Aorta (tissue), 5 donors: ENCODE measurements around the gene PRDM15. TPM values are rescaled to one million over a fixed set of nuclear protein-coding genes. Genes with fewer than 3 reads are reported as not detected.
A peak's percentile ranks its signal among the peaks of the same experiment; 100 is the strongest.

Source experiments
- ATAC-seq: fragments of 200-7000 bp; cut with Tn5 transposase; one replicate; pipeline ENCODE4 v1.9.1; 2022; ENCODE audit warnings: moderate library complexity; ENCODE audit not compliant: low FRiP score
- DNase-seq, 2 donors: peaks; one replicate each; pipeline ENCODE4 v3.0.0-alpha.2; 2020
- H3K27ac ChIP-seq, 2 donors: one replicate each; pipeline ENCODE4 v1.5.1; 2013; ENCODE audit warnings: low read length in 2 of 2, mild to moderate bottlenecking in 2 of 2, moderate library complexity in 2 of 2, control low read depth in 1 of 2, inconsistent platforms in 1 of 2, low read depth in 1 of 2
- H3K27me3 ChIP-seq, 2 donors: one replicate each; pipeline ENCODE4 v1.6.1; 2013; ENCODE audit warnings: control low read depth in 1 of 2, low read length in 1 of 2, mild to moderate bottlenecking in 1 of 2, moderate library complexity in 1 of 2; ENCODE audit not compliant: insufficient read depth in 2 of 2, control insufficient read depth in 1 of 2
- H3K36me3 ChIP-seq, 2 donors: one replicate each; pipeline ENCODE4 v1.6.1; 2013; ENCODE audit warnings: control low read depth in 1 of 2, low read length in 1 of 2, mild to moderate bottlenecking in 1 of 2; ENCODE audit not compliant: insufficient read depth in 2 of 2, control insufficient read depth in 1 of 2
- H3K4me1 ChIP-seq, 2 donors: one replicate each; pipeline ENCODE4 v1.6.1; 2013; ENCODE audit warnings: low read length in 2 of 2, control low read depth in 1 of 2, mild to moderate bottlenecking in 1 of 2, moderate library complexity in 1 of 2; ENCODE audit not compliant: insufficient read depth in 2 of 2, control insufficient read depth in 1 of 2
- H3K4me3 ChIP-seq, 2 donors: one replicate each; pipeline ENCODE4 v1.5.1; 2013; ENCODE audit warnings: low read length in 2 of 2, control low read depth in 1 of 2, mild to moderate bottlenecking in 1 of 2
- H3K9me3 ChIP-seq: one replicate; pipeline ENCODE4 v1.6.1; 2013; ENCODE audit warnings: mild to moderate bottlenecking, low read length; ENCODE audit not compliant: control insufficient read depth
- WGBS, 2 donors: extraction: QIAGEN DNeasy Blood & Tissue Kit; methylation state at CpG; one replicate each; pipeline ENCODE4 v1.1.7; 2013; 5-methylcytosine and 5-hydroxymethylcytosine counted together
- intact Hi-C, 2 donors: fragments of 100-400 bp; cut with DNase I; formaldehyde crosslinking; loops; one replicate each; pipeline versions ENCODE4 v1.14.2 to v1.15.0; 2022
- polyA plus RNA-seq, 2 donors: library from polyadenylated mRNA; stranded (reverse); fragments of 200-250 nt; gene quantifications; one replicate each; pipeline ENCODE4 v1.2.3, GENCODE V29; 2013
- total RNA-seq, 2 donors: library from RNA; stranded (reverse); fragmentation: NEBNext Ultra II Directional; extraction: Animal tissue kit (Norgen Biotek cat#: 25700); gene quantifications; one replicate each; pipeline ENCODE4 v1.2.1, GENCODE V29; 2021
- donor health status: healthy with polysubstance abuse.
- donor health status: Bipolar disorder and iron deficiency.
- donor health status: DM: no; HTN: no; CAD: no.
- donor health status: DM: no; HTN: no; CAD: no.
- donor health status: DM: yes; HTN: yes; CAD: no.

Gene PRDM15
- total and polyA plus RNA-seq, 4 donors = 2.6 to 11.5 (median 7.5) TPM

DNA sequence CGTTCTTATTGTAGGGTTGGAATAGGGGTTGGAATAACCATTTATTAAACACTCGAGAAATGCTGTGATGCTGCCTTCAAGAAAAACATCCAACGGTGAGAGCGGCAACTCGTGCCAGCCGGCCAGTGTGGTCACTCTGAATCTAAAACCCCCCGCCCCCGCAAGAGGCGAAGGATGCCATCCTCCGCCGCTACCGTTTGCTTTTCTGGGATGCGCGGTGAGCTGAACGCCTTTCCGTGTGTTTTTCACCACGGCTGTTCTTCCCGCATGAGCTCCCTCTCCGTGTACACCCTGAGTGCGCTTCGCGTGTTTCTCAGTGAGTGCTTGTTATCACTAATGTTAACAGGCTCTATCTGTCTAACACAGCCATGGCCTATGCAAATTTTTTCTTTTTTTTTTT is 70.3 kb downstream of the PRDM15 start:
- Histone ChIP-seq H3K27ac (no peak overlapping the region), H3K4me1 (no peaks in the 10 kb centered on the region), H3K27me3 (no peaks in the 10 kb centered on the region), H3K9me3 (no peaks in the 10 kb centered on the region), H3K36me3 (peaks cover 0 to 5% of the 10 kb centered on the region in 2 donors), H3K4me3 (no peak overlapping the region)
- ATAC-seq (no peak), DNase-seq (peak in 1 of 2 donors; percentile 45)
- intact Hi-C loops = loop anchor here in 1 of 2 donors (10.0 kb wide), 1 partner anchor 56 kb away; no protein-coding TSS in a partner anchor
- 95 to 96% methylated on average over 22 of the region's 22 CpGs for WGBS, 2 donors

DNA sequence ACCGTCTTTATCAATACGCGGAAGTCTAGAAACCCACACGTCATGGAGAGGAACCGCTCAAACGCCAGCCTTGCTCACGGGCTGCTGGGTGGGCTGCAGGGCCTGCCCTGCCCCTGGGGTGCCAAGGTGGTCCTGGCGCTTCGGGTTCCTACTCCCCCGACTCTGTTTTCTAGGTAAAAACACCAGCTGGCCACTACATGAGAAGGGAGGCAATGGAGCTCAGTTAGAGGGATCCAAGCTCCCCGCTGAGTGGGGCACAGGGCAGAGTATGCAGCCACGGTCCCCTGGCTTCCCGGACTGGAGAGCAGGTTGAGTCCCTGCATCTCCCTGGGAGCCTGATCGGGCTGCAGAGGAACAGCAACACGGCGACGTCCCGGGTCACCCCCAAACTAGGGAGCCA is 71.0 kb downstream of the PRDM15 start:
- intact Hi-C loops = loop anchor here in 1 of 2 donors (10.0 kb wide), 1 partner anchor 57 kb away; no protein-coding TSS in a partner anchor
- H3K4me1 ChIP-seq = no peaks in the 10 kb centered on the region
- ATAC-seq (no peak), DNase-seq (no peak)
- whole genome bisulfite sequencing, 2 donors = 96 to 98% methylated on average over 18 of the region's 18 CpGs
- H3K27ac ChIP-seq = no peak overlapping the region
- H3K4me3 ChIP-seq = no peak overlapping the region
- H3K36me3 ChIP-seq = peaks cover 0 to 5% of the 10 kb centered on the region in 2 donors
- H3K27me3 ChIP-seq = no peaks in the 10 kb centered on the region
- no peaks in the 10 kb centered on the region for H3K9me3 ChIP-seq

DNA sequence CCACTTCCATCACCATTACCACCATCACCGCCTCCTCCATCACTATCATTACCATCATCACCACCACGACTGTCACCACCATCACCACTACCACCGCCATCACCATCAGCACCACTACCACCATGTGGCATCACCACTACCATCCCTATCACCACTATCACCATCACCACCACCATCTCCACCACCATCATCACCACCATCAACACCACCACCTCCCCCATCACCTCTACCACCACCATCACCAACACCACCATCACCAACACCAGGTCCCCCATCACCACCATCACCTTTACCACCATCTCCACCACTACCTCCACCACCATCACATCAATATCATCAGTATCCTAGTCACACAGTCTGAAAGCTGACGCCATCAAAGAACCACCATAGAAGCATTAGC is 72.4 kb downstream of the PRDM15 start:
- intact Hi-C loops = loop anchor here in 1 of 2 donors (10.0 kb wide), 1 partner anchor 58 kb away; no protein-coding TSS in a partner anchor
- WGBS, 2 donors = 97% methylated on average over 4 of the region's 4 CpGs
- Histone ChIP-seq H3K4me3 (no peak overlapping the region), H3K4me1 (no peaks in the 10 kb centered on the region), H3K27me3 (no peaks in the 10 kb centered on the region), H3K9me3 (no peaks in the 10 kb centered on the region), H3K27ac (no peak overlapping the region), H3K36me3 (peaks cover 0 to 5% of the 10 kb centered on the region in 2 donors)
- DNase-seq (no peak), ATAC-seq (no peak)

DNA sequence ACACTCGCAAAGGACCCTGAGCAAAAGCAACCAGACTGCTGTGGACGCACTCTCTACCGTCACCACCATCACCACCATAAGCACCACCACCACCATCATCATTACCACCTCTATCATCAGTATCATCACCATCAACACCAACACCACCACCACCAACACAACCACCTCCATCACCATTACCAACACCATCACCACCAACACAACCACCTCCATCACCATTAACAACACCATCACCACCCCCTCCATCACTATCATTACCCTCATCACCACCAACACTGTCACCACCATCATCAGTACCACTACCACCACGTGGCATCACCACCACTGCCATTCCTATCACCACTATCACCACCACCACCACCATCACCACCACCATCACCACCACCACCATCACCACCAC is 73.5 kb downstream of the PRDM15 start:
- intact Hi-C loops = loop anchor here in 1 of 2 donors (10.0 kb wide), 1 partner anchor 59 kb away; no protein-coding TSS in a partner anchor
- no peaks in the 10 kb centered on the region for H3K27me3 ChIP-seq

DNA sequence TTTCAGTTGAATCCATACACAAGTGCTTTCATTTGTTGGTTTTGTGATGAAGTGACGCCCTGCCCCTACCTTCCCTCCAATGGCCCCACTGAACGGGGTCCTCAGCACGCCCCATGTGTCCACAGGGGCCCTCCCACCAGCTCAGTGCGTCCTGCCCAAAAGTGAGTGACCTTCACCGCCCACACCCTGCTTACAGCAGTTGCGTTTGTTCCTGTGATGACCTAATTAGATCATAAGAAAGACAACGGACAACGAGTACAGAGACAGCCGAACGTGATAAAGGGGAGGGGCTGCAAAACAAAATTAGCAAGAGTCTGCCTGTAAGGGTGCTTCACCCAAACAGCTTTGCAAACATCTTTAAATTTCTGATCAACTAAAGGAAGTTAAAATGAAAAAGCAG is 74.1 kb downstream of the PRDM15 start:
- peaks cover 0 to 4% of the 10 kb centered on the region in 2 donors for H3K36me3 ChIP-seq
- no peak for ATAC-seq
- no peak overlapping the region for H3K4me3 ChIP-seq
- no peaks in the 10 kb centered on the region for H3K4me1 ChIP-seq
- WGBS, 2 donors = 94 to 95% methylated on average over 10 of the region's 10 CpGs
- H3K27me3 ChIP-seq = no peaks in the 10 kb centered on the region
- no peak for DNase-seq
- no peaks in the 10 kb centered on the region for H3K9me3 ChIP-seq
- H3K27ac ChIP-seq = no peak overlapping the region
- intact Hi-C loops = loop anchor here in 1 of 2 donors (10.0 kb wide), 1 partner anchor 60 kb away; no protein-coding TSS in a partner anchor

More for the DNA sequence above, 73.5 kb downstream of the PRDM15 start:
- Histone ChIP-seq H3K9me3 (no peaks in the 10 kb centered on the region), H3K27ac (no peak overlapping the region), H3K36me3 (peaks cover 0 to 6% of the 10 kb centered on the region in 2 donors), H3K4me3 (no peak overlapping the region), H3K4me1 (no peaks in the 10 kb centered on the region)
- WGBS, 2 donors = 98 to 100% methylated on average over 4 of the region's 4 CpGs
- DNase-seq = no peak
- no peak for ATAC-seq

DNA sequence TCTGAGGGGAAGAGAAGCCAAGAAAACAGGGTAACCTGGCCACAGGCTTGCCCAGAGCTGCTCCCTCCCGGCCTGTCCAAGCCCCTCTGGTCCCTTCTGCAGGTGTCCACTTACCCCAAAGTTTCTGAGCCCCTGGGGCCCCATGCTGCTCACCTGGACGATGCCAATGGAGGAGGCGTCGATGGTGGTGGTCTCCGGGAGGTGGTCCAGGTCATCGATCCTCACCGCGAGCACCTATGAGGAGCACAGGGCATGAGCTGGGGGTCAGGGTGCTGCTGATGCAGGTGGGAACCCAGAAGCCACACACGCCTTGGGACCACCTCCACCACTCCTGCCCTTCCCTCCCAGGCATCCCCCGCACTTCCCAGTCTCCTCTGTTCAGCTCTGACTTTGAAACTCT is 74.8 kb downstream of the PRDM15 start:
- H3K4me1 ChIP-seq = no peaks in the 10 kb centered on the region
- 96 to 98% methylated on average over 9 to 10 of the region's 10 CpGs for WGBS, 2 donors

DNA sequence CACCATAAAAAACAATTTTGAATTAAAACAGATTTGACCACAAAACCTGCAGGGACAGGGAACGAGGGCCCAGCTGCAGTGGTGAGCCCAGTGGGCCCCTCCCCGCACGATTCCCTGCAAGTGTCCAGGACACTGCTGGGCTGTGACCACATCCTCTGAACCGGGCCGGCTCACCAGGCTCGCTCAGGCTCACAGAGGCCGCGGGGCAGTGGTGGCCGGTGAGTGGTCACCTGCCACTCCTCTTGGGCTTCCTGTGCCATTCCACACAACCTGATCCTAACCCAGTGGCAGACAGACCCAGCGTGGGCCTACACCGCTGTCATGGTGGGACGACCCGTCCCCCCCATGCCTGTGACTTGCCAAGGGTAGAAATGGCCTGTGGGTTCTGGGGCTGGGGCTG is 75.8 kb downstream of the PRDM15 start:
- DNase-seq = peak in 1 of 2 donors; percentile 66
- Histone ChIP-seq H3K27ac (no peak overlapping the region), H3K9me3 (no peaks in the 10 kb centered on the region), H3K36me3 (peaks cover 0 to 1% of the 10 kb centered on the region in 2 donors), H3K4me3 (no peak overlapping the region), H3K27me3 (no peaks in the 10 kb centered on the region), H3K4me1 (no peaks in the 10 kb centered on the region)
- intact Hi-C loops = loop anchor here in 1 of 2 donors (10.0 kb wide), 1 partner anchor 61 kb away; no protein-coding TSS in a partner anchor
- WGBS, 2 donors = 82 to 86% methylated on average over 13 of the region's 13 CpGs
- ATAC-seq = no peak

More for the DNA sequence above, 74.8 kb downstream of the PRDM15 start:
- Histone ChIP-seq H3K4me3 (no peak overlapping the region), H3K9me3 (no peaks in the 10 kb centered on the region), H3K36me3 (peaks cover 0 to 1% of the 10 kb centered on the region in 2 donors), H3K27ac (no peak overlapping the region), H3K27me3 (no peaks in the 10 kb centered on the region)
- ATAC-seq (no peak), DNase-seq (no peak)
- intact Hi-C loops = loop anchor here in 1 of 2 donors (10.0 kb wide), 1 partner anchor 60 kb away; no protein-coding TSS in a partner anchor

DNA sequence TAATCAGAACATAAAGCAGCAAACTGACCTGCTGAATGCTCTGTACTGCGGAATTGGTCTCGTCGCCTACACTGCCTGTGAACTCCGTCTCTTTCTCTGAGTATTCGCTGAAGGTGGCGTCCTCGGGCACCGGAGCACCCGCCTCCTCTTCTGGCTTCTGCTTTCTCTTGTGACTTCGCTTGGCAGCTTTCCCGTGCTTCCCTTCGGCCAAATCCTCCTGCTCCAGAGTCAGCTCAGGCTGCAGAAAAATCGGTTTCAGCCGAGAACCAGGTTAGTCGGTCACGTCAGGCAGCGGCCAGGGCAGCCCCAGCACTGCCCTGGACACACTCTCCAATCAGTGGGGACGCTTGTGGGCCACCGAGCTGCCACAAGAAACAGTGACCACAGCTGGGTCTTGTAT is 76.5 kb downstream of the PRDM15 start:
- Histone ChIP-seq H3K27me3 (no peaks in the 10 kb centered on the region), H3K9me3 (no peaks in the 10 kb centered on the region), H3K36me3 (peaks cover 0 to 1% of the 10 kb centered on the region in 2 donors), H3K27ac (no peak overlapping the region), H3K4me3 (no peak overlapping the region), H3K4me1 (no peaks in the 10 kb centered on the region)
- peak; percentile 85 to 88 for DNase-seq
- 26% methylated on average over 19 of the region's 19 CpGs for WGBS, 2 donors
- intact Hi-C loops = loop anchor here in 1 of 2 donors (10.0 kb wide), 1 partner anchor 62 kb away; no protein-coding TSS in a partner anchor
- peak; percentile 58 for ATAC-seq

DNA sequence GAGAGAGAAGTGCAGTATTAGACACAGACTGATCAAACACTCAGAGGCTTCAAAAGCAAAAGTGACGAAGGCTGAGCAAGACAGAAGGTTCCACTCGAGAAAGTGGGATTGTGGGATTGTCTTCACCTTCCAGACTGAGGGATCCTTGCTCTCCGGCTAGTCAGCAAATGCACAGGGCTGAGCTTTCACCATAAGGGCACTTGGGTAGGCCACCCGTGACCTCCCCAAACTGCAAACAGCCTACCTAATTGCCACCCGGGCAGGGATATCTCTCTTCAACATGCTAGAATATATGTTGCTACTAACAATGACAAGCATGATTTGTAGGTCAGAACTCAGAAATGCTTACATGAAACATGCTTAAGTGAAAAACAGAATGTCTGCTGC is 77.0 kb downstream of the PRDM15 start:
- H3K9me3 ChIP-seq = no peaks in the 10 kb centered on the region
- H3K4me3 ChIP-seq = no peak overlapping the region
- no peak overlapping the region for H3K27ac ChIP-seq
- ATAC-seq = no peak
- peak in 1 of 2 donors; percentile 17 for DNase-seq
- H3K36me3 ChIP-seq = peaks cover 0 to 1% of the 10 kb centered on the region in 2 donors
- 76 to 90% methylated on average over 5 of the region's 5 CpGs for WGBS, 2 donors
- intact Hi-C loops = loop anchor here in 1 of 2 donors (10.0 kb wide), 1 partner anchor 63 kb away; no protein-coding TSS in a partner anchor
- no peaks in the 10 kb centered on the region for H3K27me3 ChIP-seq
- no peaks in the 10 kb centered on the region for H3K4me1 ChIP-seq
